ENCODE data around the gene MAPT.

The MAPT gene

DNA sequence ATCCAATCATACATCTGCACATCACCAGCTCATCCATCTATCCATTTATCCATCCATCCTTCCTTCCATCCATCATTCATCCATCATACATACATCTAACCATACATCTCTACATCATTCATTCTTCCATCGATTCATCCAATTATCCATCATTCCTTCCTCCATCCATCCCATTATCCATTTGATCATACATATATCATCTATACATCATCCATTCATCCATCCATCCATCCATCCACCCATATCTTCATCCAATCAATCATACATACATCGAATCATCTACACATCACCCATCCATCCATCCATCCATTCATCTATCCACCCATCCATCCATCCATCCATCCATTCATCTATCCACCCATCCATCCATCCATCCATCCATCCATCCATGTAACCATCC lies 75.4 kb downstream of the MAPT start:
- DNase-seq (ENCODE audit: low read depth in 1 of 2, low spot score in 1 of 2): no peak

- no peak for DNase-seq (ENCODE audit: low read depth in 1 of 2, low spot score in 1 of 2)
Measured at GRCh38 chr17:45970659-45971058, 76.3 kb downstream of the MAPT start.

GRCh38 chr17:45971698-45972141 lies 77.4 kb downstream of the MAPT start:
- no peak for DNase-seq (ENCODE audit: low read depth in 1 of 2, low spot score in 1 of 2)

- DNase-seq (ENCODE audit: low read depth in 1 of 2, low spot score in 1 of 2): no peak
Measured at GRCh38 chr17:45972531-45972930, 78.2 kb downstream of the MAPT start.

GRCh38 chr17:45973099-45973780 lies 78.9 kb downstream of the MAPT start:
- DNase-seq (ENCODE audit: low read depth in 1 of 2, low spot score in 1 of 2): no peak

GRCh38 chr17:45973946-45974859 lies 79.8 kb downstream of the MAPT start:
- DNase-seq (ENCODE audit: low read depth in 1 of 2, low spot score in 1 of 2): no peak

- no peak for DNase-seq (ENCODE audit: low read depth in 1 of 2, low spot score in 1 of 2)
Measured at GRCh38 chr17:45974916-45975630, 80.7 kb downstream of the MAPT start.

- DNase-seq (ENCODE audit: low read depth in 1 of 2, low spot score in 1 of 2): no peak
Measured at GRCh38 chr17:45975640-45976295, 81.4 kb downstream of the MAPT start.

DNA sequence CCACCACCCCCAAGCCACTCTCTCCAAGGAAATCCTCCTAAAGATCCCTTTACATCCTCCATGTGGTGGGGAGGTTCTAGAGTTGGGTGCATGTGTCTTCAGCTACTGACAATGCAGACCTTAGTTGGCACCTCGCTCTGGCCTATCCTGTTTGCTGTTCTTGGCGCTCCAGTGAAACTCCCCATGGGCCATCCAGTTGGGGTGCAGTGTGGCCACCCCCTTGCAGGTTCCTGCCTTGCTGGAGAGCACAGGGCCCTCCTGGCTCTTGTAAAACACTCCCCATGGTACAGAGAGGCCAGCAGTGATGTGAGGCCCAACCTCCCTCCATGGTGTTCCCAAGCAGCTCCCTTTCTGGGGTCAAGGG lies 82.0 kb downstream of the MAPT start:
- DNase-seq (ENCODE audit: low read depth in 1 of 2, low spot score in 1 of 2): no peak

- DNase-seq (ENCODE audit: low read depth in 1 of 2, low spot score in 1 of 2): no peak
Measured at GRCh38 chr17:45976755-45977505, 82.6 kb downstream of the MAPT start.

DNA sequence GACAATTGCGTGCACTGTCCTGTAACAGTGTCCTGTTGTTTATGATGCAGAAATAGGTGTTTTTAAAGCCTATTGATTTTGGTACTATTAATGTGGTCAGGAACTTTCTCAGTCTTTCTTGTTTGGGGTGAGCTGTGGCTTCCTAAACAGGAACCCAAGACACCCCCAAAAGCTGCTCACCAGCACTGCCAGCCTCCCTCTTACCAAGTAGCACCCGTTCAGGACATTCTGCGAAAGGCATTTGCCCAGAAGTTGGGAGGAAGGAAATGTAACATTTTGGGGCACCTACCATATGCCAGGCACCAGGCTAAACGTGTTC lies 83.1 kb downstream of the MAPT start:
- DNase-seq (ENCODE audit: low read depth in 1 of 2, low spot score in 1 of 2): no peak

GRCh38 chr17:45977976-45978626 lies 83.7 kb downstream of the MAPT start:
- no peak for DNase-seq (ENCODE audit: low read depth in 1 of 2, low spot score in 1 of 2)

DNA sequence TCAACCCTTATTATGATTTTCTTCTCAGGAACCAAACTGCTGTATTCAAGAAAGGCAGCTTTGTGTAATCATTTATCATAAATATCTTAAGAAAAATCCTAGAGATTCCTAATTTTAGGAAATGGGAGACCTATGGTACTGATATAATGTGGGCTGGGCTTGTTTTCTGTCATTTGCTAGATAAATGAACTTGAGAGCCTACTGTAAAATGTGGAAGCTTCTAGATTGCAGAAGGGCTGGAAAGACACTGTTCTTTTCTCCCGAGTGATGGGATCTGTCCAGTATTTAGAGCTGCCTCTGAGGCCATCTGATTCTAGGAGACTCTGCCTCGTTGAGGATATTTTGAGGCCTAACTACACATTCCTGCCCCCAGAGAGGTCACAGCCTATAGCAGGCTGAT lies 84.8 kb downstream of the MAPT start:
- no peak for DNase-seq (ENCODE audit: low read depth in 1 of 2, low spot score in 1 of 2)

GRCh38 chr17:45980855-45981254 lies 86.5 kb downstream of the MAPT start:
- no peak for DNase-seq (ENCODE audit: low read depth in 1 of 2, low spot score in 1 of 2)

DNA sequence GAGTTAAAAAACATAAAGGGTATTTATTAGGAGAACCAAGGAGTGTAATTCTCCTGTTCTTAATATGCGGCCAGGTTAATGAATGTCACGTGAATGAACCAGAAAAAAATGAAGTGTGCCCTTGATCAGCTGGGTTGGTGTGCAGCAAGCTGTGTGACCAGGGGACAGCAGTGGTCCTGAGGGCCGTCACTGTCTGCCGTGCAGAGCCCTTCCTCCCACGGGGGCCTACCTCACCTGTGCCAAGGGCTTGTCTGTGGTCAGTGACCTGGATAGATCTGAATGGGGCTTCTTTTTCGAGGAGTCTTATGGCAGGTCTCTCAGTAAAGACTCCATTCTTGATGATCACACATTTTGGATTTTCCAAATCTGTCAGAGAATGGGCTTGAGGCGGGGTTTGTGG lies 87.0 kb downstream of the MAPT start:
- no peak for DNase-seq (ENCODE audit: low read depth in 1 of 2, low spot score in 1 of 2)

- DNase-seq (ENCODE audit: low read depth in 1 of 2, low spot score in 1 of 2): no peak
Measured at GRCh38 chr17:45982791-45983613, 88.6 kb downstream of the MAPT start.

GRCh38 chr17:45983614-45984310 lies 89.4 kb downstream of the MAPT start:
- no peak for DNase-seq (ENCODE audit: low read depth in 1 of 2, low spot score in 1 of 2)

GRCh38 chr17:45984368-45984767 lies 90.0 kb downstream of the MAPT start:
- no peak for DNase-seq (ENCODE audit: low read depth in 1 of 2, low spot score in 1 of 2)

DNA sequence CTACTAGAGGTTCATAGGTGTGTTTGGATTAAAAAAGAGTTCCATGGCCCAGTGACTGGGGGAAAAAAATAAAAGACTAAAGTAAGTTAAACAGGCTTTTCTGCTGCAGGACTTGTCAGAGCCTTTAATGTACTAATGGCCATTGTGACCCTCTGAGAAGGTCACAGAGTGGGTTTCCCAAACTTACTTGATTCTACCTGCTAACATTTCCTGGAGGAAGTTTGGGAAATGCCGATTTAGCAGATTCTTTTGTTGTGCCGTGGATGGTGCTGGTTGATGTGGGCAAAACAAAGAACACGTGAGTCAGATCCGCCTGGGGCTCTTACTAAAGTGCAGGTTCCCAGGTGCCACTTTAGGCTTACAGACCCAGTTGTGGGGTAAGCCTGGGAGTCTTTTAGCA lies 91.1 kb downstream of the MAPT start:
- no peak for DNase-seq (ENCODE audit: low read depth in 1 of 2, low spot score in 1 of 2)
